GM23338 (cell line): Measurements from ENCODE around the gene PLEKHH3. TPM values are rescaled to one million over a fixed set of nuclear protein-coding genes. Genes with fewer than 3 reads are reported as not detected.

Experiments
- ATAC-seq: fragments of 200-7000 bp; cut with Tn5 transposase; 3 replicates; pipeline ENCODE4 v1.9.1; 2020
- DNase-seq: peaks from one replicate; pipeline ENCODE4 v3.0.0-alpha.2; 2015; ENCODE audit warnings: low spot score
- H2AFZ ChIP-seq: fragments of 200-600 bp; sonication (generic); 2 replicates; pipeline ENCODE4 v1.8.0; 2016; ENCODE audit warnings: antibody characterized with exemption, mild to moderate bottlenecking, moderate library complexity
- H3F3A ChIP-seq: fragments of 200-600 bp; sonication (generic); replicated peaks from 2 replicates; pipeline ENCODE4 v1.8.0; 2017; ENCODE audit warnings: antibody characterized with exemption, mixed run types, low read depth
- H3K27ac ChIP-seq: fragments of 200-600 bp; sonication (generic); 2 replicates; pipeline ENCODE4 v1.6.1; 2016; ENCODE audit warnings: low read depth
- H3K27me3 ChIP-seq: fragments of 200-600 bp; sonication (generic); 2 replicates; pipeline ENCODE4 v1.8.0; 2016; ENCODE audit warnings: mild to moderate bottlenecking, mixed run types, moderate library complexity; ENCODE audit not compliant: insufficient read depth
- H3K36me3 ChIP-seq: fragments of 200-600 bp; sonication (generic); 2 replicates; pipeline ENCODE4 v1.8.0; 2016; ENCODE audit warnings: mild to moderate bottlenecking; ENCODE audit not compliant: insufficient read depth
- H3K4me1 ChIP-seq: fragments of 200-600 bp; sonication (generic); 2 replicates; pipeline ENCODE4 v1.8.0; 2016; ENCODE audit warnings: mild to moderate bottlenecking, moderate library complexity; ENCODE audit not compliant: insufficient read depth
- H3K4me2 ChIP-seq: fragments of 200-600 bp; sonication (generic); 2 replicates; pipeline ENCODE4 v1.7.1; 2017; ENCODE audit warnings: mixed run types
- H3K4me3 ChIP-seq: fragments of 200-600 bp; sonication (generic); 2 replicates; pipeline ENCODE4 v1.6.1; 2016; ENCODE audit warnings: mixed run types
- H3K79me2 ChIP-seq: fragments of 200-600 bp; sonication (generic); replicated peaks from 2 replicates; pipeline ENCODE4 v1.8.0; 2017; ENCODE audit warnings: mild to moderate bottlenecking; ENCODE audit not compliant: insufficient read depth
- H3K9me2 ChIP-seq: fragments of 200-600 bp; sonication (generic); 2 replicates; pipeline ENCODE4 v1.8.0; 2017; ENCODE audit not compliant: insufficient read depth
- H4K20me1 ChIP-seq: fragments of 200-600 bp; sonication (generic); replicated peaks from 2 replicates; pipeline ENCODE4 v1.8.0; 2017; ENCODE audit warnings: mild to moderate bottlenecking; ENCODE audit not compliant: insufficient read depth
- H3K27ac Mint-ChIP-seq: 2 replicates; pipeline ENCODE4 v1.8.0; 2020; ENCODE audit warnings: inconsistent platforms, mild to moderate bottlenecking, moderate library complexity, mixed read lengths
- H3K27me3 Mint-ChIP-seq: 3 replicates; pipeline ENCODE4 v1.8.0; 2022; ENCODE audit warnings: low read depth, mild to moderate bottlenecking, moderate library complexity, mixed read lengths, inconsistent platforms; ENCODE audit not compliant: insufficient read depth, poor library complexity
- H3K36me3 Mint-ChIP-seq: 3 replicates; pipeline ENCODE4 v1.8.0; 2021; ENCODE audit warnings: low read depth, mild to moderate bottlenecking, inconsistent platforms, moderate library complexity, mixed read lengths
- H3K4me1 Mint-ChIP-seq: 3 replicates; pipeline ENCODE4 v1.8.0; 2020; ENCODE audit warnings: mild to moderate bottlenecking, inconsistent platforms, mixed read lengths
- H3K4me3 Mint-ChIP-seq: 3 replicates; pipeline ENCODE4 v1.8.0; 2021; ENCODE audit warnings: moderate library complexity, mild to moderate bottlenecking, inconsistent platforms, mixed read lengths
- H3K9me3 Mint-ChIP-seq: 3 replicates; pipeline ENCODE4 v1.8.0; 2020; ENCODE audit warnings: moderate library complexity, mild to moderate bottlenecking, inconsistent platforms, mixed read lengths
- CREB1 ChIP-seq: fragments of 250-450 bp; sonication (Bioruptor Pico); IDR thresholded peaks from 2 replicates; pipeline ENCODE4 v1.5.0; 2020; ENCODE audit warnings: low read depth, mild to moderate bottlenecking, moderate library complexity
- EZH2 ChIP-seq: fragments of 200-600 bp; sonication (generic); IDR thresholded peaks from one replicate; pipeline ENCODE4 v1.8.0; 2017; ENCODE audit warnings: antibody characterized with exemption, mild to moderate bottlenecking, low read depth; ENCODE audit not compliant: unreplicated experiment
- EZH2phosphoT487 ChIP-seq: fragments of 200-600 bp; sonication (generic); IDR thresholded peaks from one replicate; pipeline ENCODE4 v1.8.1; 2018; ENCODE audit warnings: antibody characterized with exemption; ENCODE audit not compliant: unreplicated experiment
- JUNB ChIP-seq: IDR thresholded peaks from one replicate; pipeline ENCODE4 v1.6.1; 2016; ENCODE audit warnings: antibody characterized with exemption; ENCODE audit not compliant: unreplicated experiment
- NANOG ChIP-seq: IDR thresholded peaks from 2 replicates; pipeline ENCODE4 v1.6.1; 2016; ENCODE audit warnings: antibody characterized with exemption, borderline replicate concordance
- POLR2AphosphoS5 ChIP-seq: IDR thresholded peaks from 2 replicates; pipeline ENCODE4 v1.6.1; 2016; ENCODE audit warnings: antibody characterized with exemption, low read depth
- STAT1 ChIP-seq: IDR thresholded peaks from one replicate; pipeline ENCODE4 v1.6.1; 2016; ENCODE audit warnings: antibody characterized with exemption; ENCODE audit not compliant: unreplicated experiment
- ZNF114 ChIP-seq: fragments of 250-450 bp; sonication (Bioruptor Pico); IDR thresholded peaks from 2 replicates; pipeline ENCODE4 v1.5.0; 2020; ENCODE audit warnings: mild to moderate bottlenecking, moderate library complexity
- ZNF331 ChIP-seq: fragments of 250-450 bp; sonication (Bioruptor Pico); IDR thresholded peaks from 2 replicates; pipeline ENCODE4 v1.5.0; 2020; ENCODE audit warnings: low read depth, mild to moderate bottlenecking, moderate library complexity
- polyA plus RNA-seq: library from polyadenylated mRNA; unstranded; fragments of >200 nt; fragmentation: Nextera tagmentation; extraction: Ambion mirVana; gene quantifications from 2 replicates; pipeline ENCODE4 v1.2.1, GENCODE V29; 2016
- total RNA-seq: library from RNA; depleted of rRNA; stranded (reverse); fragments of >200 nt; shearing (Covaris generic); gene quantifications from 2 replicates; pipeline ENCODE4 v1.2.3, GENCODE V29; 2014
- TF ChIP-seq, protein P1 (sequence below): IDR thresholded peaks from 2 replicates; pipeline ENCODE4 v1.6.1; 2016; ENCODE audit warnings: antibody characterized with exemption
- TF ChIP-seq, protein P2 (sequence below): fragments of 250-450 bp; sonication (Bioruptor Pico); IDR thresholded peaks from 2 replicates; pipeline ENCODE4 v1.5.0; 2020; ENCODE audit warnings: mild to moderate bottlenecking, moderate library complexity
- TF ChIP-seq, protein P3 (sequence below): IDR thresholded peaks from one replicate; pipeline ENCODE4 v1.6.1; 2018; ENCODE audit warnings: antibody characterized with exemption; ENCODE audit not compliant: unreplicated experiment

Gene PLEKHH3
- total and polyA plus RNA-seq, 2 experiments from 2014 or later, result 10.9 to 24.2 TPM

DNA sequence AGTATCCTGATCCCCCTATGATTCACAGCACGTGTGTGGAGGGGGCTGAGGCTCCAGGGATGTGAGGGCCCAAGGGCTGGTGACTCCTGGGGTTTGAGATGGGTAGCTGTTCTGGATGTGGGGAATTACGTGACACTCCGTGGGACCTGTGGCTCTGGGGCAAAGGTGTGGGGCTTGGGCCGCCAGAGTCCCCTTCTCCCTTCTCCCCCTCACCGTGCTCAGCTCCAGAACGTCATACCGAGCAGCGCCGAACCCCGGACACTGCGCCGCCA, 7.2 kb downstream of the PLEKHH3 start:
- Histone ChIP-seq H3K36me3 (no peaks in the 10 kb centered on the region; the same call in 1 of the 2 replicates), H4K20me1 (0 out of 2 replicates have a peak, but pooled peaks cover 14% of the 10 kb centered on the region), H2AFZ (no peak overlapping the region), H3K4me2 (peak overlapping the region; percentile 79), H3K4me3 (peak overlapping the region; percentile 77), H3F3A (peaks cover 32% of the 10 kb centered on the region), H3K27me3 (peaks cover 46% of the 10 kb centered on the region), H3K9me2 (no peaks in the 10 kb centered on the region), H3K79me2 (no peaks in the 10 kb centered on the region), H3K4me1 (peaks cover 31% of the 10 kb centered on the region), H3K27ac (no peak overlapping the region)
- Mint-ChIP-seq H3K27ac (no peak overlapping the region; the same call in 1 of the 2 replicates), H3K27me3 (peaks cover 60% of the 10 kb centered on the region), H3K4me3 (peak overlapping the region; percentile 62), H3K4me1 (peaks cover 46% of the 10 kb centered on the region), H3K36me3 (peaks cover 55% of the 10 kb centered on the region), H3K9me3 (no peaks in the 10 kb centered on the region)
- no peak for TF ChIP-seq STAT1
- no peak for TF ChIP-seq EZH2phosphoT487
- no peak for TF ChIP-seq CREB1
- TF ChIP-seq, protein P1, sequence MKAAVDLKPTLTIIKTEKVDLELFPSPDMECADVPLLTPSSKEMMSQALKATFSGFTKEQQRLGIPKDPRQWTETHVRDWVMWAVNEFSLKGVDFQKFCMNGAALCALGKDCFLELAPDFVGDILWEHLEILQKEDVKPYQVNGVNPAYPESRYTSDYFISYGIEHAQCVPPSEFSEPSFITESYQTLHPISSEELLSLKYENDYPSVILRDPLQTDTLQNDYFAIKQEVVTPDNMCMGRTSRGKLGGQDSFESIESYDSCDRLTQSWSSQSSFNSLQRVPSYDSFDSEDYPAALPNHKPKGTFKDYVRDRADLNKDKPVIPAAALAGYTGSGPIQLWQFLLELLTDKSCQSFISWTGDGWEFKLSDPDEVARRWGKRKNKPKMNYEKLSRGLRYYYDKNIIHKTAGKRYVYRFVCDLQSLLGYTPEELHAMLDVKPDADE, result no peak
- no peak for TF ChIP-seq NANOG
- no peak for TF ChIP-seq ZNF331 (CRISPR knock-in tag)
- TF ChIP-seq EZH2, result no peak
- no peak for TF ChIP-seq ZNF114 (CRISPR knock-in tag)
- TF ChIP-seq, protein P2, sequence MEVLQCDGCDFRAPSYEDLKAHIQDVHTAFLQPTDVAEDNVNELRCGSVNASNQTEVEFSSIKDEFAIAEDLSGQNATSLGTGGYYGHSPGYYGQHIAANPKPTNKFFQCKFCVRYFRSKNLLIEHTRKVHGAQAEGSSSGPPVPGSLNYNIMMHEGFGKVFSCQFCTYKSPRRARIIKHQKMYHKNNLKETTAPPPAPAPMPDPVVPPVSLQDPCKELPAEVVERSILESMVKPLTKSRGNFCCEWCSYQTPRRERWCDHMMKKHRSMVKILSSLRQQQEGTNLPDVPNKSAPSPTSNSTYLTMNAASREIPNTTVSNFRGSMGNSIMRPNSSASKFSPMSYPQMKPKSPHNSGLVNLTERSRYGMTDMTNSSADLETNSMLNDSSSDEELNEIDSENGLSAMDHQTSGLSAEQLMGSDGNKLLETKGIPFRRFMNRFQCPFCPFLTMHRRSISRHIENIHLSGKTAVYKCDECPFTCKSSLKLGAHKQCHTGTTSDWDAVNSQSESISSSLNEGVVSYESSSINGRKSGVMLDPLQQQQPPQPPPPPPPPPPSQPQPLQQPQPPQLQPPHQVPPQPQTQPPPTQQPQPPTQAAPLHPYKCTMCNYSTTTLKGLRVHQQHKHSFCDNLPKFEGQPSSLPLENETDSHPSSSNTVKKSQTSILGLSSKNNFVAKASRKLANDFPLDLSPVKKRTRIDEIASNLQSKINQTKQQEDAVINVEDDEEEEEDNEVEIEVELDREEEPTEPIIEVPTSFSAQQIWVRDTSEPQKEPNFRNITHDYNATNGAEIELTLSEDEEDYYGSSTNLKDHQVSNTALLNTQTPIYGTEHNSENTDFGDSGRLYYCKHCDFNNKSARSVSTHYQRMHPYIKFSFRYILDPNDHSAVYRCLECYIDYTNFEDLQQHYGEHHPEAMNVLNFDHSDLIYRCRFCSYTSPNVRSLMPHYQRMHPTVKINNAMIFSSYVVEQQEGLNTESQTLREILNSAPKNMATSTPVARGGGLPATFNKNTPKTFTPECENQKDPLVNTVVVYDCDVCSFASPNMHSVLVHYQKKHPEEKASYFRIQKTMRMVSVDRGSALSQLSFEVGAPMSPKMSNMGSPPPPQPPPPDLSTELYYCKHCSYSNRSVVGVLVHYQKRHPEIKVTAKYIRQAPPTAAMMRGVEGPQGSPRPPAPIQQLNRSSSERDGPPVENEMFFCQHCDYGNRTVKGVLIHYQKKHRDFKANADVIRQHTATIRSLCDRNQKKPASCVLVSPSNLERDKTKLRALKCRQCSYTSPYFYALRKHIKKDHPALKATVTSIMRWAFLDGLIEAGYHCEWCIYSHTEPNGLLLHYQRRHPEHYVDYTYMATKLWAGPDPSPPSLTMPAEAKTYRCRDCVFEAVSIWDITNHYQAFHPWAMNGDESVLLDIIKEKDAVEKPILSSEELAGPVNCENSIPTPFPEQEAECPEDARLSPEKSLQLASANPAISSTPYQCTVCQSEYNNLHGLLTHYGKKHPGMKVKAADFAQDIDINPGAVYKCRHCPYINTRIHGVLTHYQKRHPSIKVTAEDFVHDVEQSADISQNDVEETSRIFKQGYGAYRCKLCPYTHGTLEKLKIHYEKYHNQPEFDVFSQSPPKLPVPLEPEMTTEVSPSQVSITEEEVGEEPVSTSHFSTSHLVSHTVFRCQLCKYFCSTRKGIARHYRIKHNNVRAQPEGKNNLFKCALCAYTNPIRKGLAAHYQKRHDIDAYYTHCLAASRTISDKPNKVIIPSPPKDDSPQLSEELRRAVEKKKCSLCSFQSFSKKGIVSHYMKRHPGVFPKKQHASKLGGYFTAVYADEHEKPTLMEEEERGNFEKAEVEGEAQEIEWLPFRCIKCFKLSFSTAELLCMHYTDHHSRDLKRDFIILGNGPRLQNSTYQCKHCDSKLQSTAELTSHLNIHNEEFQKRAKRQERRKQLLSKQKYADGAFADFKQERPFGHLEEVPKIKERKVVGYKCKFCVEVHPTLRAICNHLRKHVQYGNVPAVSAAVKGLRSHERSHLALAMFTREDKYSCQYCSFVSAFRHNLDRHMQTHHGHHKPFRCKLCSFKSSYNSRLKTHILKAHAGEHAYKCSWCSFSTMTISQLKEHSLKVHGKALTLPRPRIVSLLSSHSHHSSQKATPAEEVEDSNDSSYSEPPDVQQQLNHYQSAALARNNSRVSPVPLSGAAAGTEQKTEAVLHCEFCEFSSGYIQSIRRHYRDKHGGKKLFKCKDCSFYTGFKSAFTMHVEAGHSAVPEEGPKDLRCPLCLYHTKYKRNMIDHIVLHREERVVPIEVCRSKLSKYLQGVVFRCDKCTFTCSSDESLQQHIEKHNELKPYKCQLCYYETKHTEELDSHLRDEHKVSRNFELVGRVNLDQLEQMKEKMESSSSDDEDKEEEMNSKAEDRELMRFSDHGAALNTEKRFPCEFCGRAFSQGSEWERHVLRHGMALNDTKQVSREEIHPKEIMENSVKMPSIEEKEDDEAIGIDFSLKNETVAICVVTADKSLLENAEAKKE (CRISPR knock-in tag), result no peak
- TF ChIP-seq, protein P3, sequence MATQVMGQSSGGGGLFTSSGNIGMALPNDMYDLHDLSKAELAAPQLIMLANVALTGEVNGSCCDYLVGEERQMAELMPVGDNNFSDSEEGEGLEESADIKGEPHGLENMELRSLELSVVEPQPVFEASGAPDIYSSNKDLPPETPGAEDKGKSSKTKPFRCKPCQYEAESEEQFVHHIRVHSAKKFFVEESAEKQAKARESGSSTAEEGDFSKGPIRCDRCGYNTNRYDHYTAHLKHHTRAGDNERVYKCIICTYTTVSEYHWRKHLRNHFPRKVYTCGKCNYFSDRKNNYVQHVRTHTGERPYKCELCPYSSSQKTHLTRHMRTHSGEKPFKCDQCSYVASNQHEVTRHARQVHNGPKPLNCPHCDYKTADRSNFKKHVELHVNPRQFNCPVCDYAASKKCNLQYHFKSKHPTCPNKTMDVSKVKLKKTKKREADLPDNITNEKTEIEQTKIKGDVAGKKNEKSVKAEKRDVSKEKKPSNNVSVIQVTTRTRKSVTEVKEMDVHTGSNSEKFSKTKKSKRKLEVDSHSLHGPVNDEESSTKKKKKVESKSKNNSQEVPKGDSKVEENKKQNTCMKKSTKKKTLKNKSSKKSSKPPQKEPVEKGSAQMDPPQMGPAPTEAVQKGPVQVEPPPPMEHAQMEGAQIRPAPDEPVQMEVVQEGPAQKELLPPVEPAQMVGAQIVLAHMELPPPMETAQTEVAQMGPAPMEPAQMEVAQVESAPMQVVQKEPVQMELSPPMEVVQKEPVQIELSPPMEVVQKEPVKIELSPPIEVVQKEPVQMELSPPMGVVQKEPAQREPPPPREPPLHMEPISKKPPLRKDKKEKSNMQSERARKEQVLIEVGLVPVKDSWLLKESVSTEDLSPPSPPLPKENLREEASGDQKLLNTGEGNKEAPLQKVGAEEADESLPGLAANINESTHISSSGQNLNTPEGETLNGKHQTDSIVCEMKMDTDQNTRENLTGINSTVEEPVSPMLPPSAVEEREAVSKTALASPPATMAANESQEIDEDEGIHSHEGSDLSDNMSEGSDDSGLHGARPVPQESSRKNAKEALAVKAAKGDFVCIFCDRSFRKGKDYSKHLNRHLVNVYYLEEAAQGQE, result no peak
- TF ChIP-seq POLR2AphosphoS5, result no peak
- no peak for TF ChIP-seq JUNB
- no peak for ATAC-seq
- DNase-seq, result no peak
